Caki2 (cell line): ENCODE results near the gene SCD5. TPM values are rescaled to one million over a fixed set of nuclear protein-coding genes. Genes with fewer than 3 reads are reported as not detected.

Experiments
- DNase-seq: peaks from one replicate; pipeline ENCODE4 v3.0.0-alpha.2; 2015; ENCODE audit warnings: low read depth
- in situ Hi-C: cut with HindIII; loops from 2 replicates; pipeline ENCODE4 v1.10.0; 2016; ENCODE audit warnings: low sequenced_read_pairs, low pct_unique_long_range_greater_than_20kb, mixed read lengths
- total RNA-seq: library from RNA; depleted of rRNA; stranded (reverse); fragments of >200 nt; shearing (Covaris generic); gene quantifications from 2 replicates; pipeline ENCODE4 v1.2.3, GENCODE V29; 2014; ENCODE audit warnings: low replicate concordance

SCD5 gene
- total RNA-seq, 1 experiment from 2014 or later, result 7.2 TPM

GRCh38 chr4:82626251-82626868, 172.2 kb downstream of the SCD5 start:
- in situ Hi-C loops, result no loop called here
- no peak for DNase-seq

GRCh38 chr4:82624819-82625218, 173.8 kb downstream of the SCD5 start:
- in situ Hi-C loops, result no loop called here

DNA sequence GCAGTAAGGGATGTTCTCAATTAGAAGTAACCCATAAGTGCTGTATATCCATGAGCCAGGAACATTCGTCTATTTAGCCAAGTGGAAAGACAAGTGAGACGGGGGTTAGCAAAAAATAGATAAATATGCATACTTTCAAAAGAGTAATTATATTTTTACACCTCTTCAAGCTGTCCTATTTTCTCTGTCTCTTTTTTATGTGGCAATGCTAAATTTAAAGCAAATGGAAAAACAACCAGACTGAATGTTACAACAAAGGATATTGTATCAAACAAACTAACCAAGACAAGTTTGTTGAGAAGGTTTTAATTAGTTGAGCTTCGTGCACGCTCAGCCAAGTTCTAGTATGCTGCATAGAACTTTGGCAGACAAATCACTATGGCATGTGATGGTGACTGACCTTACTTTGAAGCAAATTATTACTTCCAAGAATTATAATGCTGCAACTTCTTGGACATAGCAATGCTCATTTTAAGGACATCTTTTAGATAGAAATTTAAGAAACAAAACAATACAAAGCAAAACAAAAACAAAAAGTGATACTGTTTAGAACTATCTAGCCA, 175.4 kb downstream of the SCD5 start:
- no peak for DNase-seq
- in situ Hi-C loops, result no loop called here

More at GRCh38 chr4:82624819-82625218, 173.8 kb downstream of the SCD5 start:
- DNase-seq, result no peak

DNA sequence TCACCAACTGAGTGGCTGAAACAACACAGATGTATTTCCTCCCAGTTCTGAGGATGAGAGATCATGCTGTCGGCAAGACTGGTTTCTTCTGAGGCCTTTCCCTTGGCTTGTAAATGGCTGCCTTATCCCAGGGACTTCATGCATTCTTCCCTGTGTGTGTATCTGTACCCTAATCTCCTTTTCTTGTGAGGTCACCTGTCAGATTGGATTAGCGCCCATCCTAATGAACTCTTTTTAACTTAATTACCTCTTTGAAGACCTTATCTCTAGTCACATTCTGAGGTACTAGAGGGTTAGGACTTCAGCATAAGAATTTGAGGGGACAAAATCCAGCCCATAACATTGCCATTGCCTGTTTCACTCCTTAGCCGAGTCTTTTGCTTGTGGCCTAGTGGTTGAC, 177.3 kb downstream of the SCD5 start:
- in situ Hi-C loops, result no loop called here
- no peak for DNase-seq

DNA sequence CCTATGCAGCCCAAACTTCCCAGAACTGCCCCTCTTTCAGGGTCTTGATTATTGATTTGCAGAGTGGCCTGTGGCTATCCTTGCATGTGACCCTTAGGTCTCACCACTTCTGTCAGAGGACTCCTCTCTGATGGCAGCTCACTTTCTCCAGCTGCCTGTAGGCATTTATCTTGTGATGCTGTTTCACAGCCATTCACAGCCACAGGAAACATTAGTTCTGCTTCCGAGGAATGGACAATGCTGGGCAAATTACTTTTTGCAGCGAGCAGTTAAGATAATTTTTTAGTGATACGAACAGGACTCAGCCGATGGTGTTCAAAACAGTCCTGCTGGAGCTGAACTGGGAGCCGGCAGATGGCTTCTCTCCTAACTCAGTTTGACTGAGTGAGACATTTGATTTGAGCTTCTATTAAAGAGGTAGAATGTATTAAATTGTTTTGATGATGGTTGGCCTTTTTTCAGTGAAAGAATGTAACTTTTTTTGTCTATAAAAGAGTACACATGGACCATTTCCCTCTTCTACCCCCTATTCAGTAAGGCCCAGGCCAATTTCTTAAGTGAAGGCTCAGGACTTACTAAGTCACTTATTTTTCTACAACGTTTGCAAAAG, 178.4 kb downstream of the SCD5 start:
- in situ Hi-C loops, result no loop called here
- no peak for DNase-seq

- DNase-seq, result no peak
Observed at GRCh38 chr4:82618103-82618720, 180.4 kb downstream of the SCD5 start.

GRCh38 chr4:82614838-82615449, 183.7 kb downstream of the SCD5 start:
- no peak for DNase-seq
- in situ Hi-C loops, result no loop called here

More at GRCh38 chr4:82618103-82618720, 180.4 kb downstream of the SCD5 start:
- in situ Hi-C loops, result no loop called here

DNA sequence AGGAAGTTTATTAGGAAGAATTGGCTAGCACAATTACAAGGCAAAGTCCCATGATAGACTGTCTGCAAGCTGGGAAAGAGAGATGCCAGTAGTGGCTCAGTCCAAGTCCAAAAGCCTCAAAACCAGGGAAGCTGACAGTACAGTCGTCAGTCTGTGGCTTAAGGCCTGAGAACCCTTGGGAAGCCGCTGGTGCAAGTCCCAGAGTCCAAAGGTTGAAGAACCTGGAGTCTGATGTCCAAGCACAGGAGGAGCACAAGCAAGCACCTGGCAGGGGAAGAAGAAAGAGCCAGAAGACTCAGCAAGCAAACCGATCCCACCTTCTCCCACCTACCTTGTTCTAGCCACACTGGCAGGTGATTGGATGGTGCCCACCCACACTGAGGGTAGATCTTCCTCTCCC, 185.5 kb downstream of the SCD5 start:
- in situ Hi-C loops, result no loop called here
- no peak for DNase-seq

- in situ Hi-C loops, result no loop called here
- DNase-seq, result no peak
Observed at GRCh38 chr4:82611982-82612381, 186.6 kb downstream of the SCD5 start.

- in situ Hi-C loops, result no loop called here
- no peak for DNase-seq
Observed at GRCh38 chr4:82611527-82611926, 187.1 kb downstream of the SCD5 start.

DNA sequence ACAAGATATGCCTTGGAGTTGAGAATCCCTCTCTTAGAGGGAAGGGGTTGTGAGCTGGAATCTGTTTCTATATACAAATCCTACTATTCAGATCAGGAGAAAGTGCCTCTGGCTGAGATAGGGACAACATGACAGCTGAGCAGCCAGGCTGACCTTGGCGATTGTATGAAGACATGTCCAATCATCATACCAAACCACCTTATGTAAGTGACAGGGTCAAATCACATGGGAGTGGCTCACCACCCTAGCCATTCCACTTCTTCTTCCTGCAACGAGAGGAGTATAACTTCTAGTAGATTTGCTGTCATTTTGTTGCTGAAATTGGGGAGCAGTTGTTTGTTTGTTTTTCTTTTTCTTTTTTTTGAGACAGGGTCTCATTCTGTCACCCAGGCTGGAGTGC, 188.6 kb downstream of the SCD5 start:
- in situ Hi-C loops, result no loop called here

DNA sequence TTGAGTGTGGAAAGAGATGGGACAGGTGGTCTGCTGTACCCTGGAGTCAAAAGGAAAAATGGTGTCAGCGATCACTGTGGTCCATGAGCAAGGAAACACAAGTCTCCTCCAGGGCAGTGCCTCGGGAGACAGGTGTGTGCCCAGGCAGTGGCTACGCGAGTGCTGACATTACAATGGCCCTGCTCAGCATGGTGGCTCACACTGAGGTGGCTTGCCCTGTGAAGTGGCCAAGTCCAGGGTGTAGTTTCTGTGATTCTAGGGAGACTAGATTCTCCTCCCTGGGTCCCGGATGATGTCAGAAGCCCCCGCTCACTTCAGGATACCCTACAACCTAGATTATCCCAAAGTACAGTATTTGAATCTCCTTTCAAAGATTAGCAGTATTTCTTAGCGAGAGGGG, 192.0 kb downstream of the SCD5 start:
- in situ Hi-C loops, result no loop called here
- DNase-seq, result no peak

More for the DNA sequence above, 188.6 kb downstream of the SCD5 start:
- DNase-seq, result no peak

DNA sequence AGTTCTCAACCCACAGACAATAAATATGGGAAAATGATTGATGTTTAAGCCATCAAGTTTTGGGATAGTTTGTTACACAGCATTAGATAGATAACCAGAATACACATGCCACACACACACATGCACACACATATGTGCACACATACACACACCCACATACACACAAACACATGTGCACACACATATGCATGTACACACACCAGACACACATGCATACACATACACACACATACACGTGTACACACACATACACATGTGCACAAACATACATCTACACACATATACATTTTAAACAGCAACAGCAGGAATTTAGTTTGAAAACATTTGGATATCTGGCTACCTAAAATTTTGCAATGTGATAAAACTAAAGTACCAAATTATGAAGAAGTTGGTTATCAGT, 194.1 kb downstream of the SCD5 start:
- in situ Hi-C loops, result no loop called here
- no peak for DNase-seq

GRCh38 chr4:82601242-82602015, 197.2 kb downstream of the SCD5 start:
- no peak for DNase-seq
- in situ Hi-C loops, result no loop called here

GRCh38 chr4:82599336-82599735, 199.3 kb downstream of the SCD5 start:
- in situ Hi-C loops, result no loop called here
- DNase-seq, result no peak

DNA sequence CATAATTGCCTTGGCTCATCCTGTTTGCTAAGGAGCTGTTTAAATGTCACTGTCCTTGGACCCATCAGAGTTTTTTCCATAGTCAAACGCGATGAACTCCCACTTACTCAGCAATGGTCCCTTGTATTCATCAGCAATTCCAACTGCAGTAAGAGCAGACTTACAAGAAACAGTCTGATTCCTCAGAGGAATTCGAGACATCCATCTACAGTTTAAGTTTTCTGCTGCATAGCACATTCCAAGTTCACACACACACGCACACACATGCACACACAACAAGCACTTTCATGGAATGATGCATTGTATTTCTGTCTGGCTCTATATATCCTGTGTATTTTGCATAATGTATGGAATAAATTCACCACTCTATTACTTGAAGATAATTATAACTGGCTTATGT, 204.1 kb downstream of the SCD5 start:
- in situ Hi-C loops, result no loop called here
- no peak for DNase-seq

DNA sequence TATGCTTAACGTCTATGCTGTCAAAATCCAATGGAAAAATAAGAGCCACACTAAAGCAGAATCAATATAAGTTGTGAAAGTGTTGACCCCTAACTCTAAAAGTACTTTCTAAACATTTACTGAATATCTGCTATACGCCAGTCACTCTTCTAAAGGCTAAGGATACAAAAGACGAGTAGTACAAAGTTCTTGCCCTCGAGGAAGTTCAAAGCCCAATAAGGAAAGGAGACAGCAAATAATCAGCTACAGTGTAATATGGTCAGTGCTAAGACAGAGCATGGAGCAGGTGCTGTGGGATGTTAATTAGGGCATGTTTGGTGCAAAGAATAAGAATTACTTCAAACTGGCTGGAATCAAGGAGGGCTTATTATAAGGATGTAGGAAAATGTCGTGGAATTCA, 205.2 kb downstream of the SCD5 start:
- in situ Hi-C loops, result no loop called here

GRCh38 chr4:82592639-82593038, 206.0 kb downstream of the SCD5 start:
- no peak for DNase-seq
- in situ Hi-C loops, result no loop called here

More for the DNA sequence above, 205.2 kb downstream of the SCD5 start:
- DNase-seq, result no peak
